NB4 (cell line): ENCODE results near the gene GRIK4.

ENCODE experiments used
- CTCF ChIP-seq: IDR thresholded peaks from one replicate; pipeline ENCODE4 v1.5.1; 2012; ENCODE audit warnings: low read depth, low read length
- MYC ChIP-seq: IDR thresholded peaks from 2 replicates; pipeline ENCODE4 v1.6.1; 2011; ENCODE audit warnings: low read depth, low read length
- POLR2A ChIP-seq: IDR thresholded peaks from 2 replicates; pipeline ENCODE4 v1.6.1; 2011; ENCODE audit warnings: mild to moderate bottlenecking; ENCODE audit not compliant: insufficient read length; ENCODE audit errors: extremely low read depth

- TF ChIP-seq POLR2A (no peak), CTCF (no peak), MYC (no peak)
These were observed 392.1 kb downstream of the GRIK4 start for GRCh38 chr11:120903686-120904085.
